NCI-H446 treated with DMSO at 0.1 percent for 48 hours (cell line): ENCODE results near the gene AP2A2.

Experiments used
- DNase-seq: peaks from one replicate; lab custom pipeline; 2025; lab: John Stamatoyannopoulos, UW

The AP2A2 gene

GRCh38 chr11:898540-899190, 27.0 kb upstream of the AP2A2 start:
- no peak for DNase-seq

DNA sequence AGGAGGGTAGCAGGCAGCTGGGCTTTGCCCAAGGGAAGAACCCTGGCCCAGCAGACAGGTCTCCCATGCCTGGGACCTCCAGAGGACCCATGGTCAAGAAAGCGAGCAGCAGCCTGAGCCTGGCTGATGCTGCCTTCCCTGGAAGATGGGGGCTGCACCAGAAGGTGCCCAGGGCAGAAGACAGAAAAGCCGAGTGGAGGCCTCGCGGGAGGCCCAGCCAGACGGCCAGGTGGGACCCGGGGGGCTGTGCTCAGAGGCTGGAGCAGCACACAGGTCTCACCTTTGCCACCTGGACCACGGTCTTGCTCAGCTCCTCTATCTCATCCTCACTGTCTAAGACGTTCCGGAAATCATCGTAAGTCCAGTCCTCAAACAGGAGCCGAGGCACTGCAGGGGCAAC, 25.9 kb upstream of the AP2A2 start:
- DNase-seq: no peak

- DNase-seq: no peak
These were observed 25.1 kb upstream of the AP2A2 start for GRCh38 chr11:900545-900944.

- no peak for DNase-seq
These were observed 24.1 kb upstream of the AP2A2 start for GRCh38 chr11:901452-902061.

DNA sequence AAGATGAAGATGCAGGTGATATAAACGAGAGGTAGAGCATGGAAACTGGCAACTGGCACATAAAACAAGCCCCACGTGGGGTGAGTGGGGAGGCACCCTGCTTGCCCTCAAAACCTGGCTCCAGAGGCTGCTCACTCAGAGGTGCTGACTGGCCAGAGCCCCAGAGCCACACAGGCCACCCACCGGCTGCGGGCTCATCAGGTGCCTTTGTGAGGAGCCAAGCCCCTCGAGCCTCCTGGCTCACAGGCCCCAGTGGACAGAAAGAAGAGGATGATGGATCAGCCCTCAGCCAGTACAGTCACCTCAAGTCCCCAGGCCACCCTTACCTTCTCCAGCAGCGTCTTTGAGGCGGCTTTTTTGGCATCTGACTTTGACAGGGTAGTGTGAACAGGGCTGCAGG, 21.3 kb upstream of the AP2A2 start:
- DNase-seq: no peak

- no peak for DNase-seq
These were observed 19.7 kb upstream of the AP2A2 start for GRCh38 chr11:905952-906351.

GRCh38 chr11:907668-908067, 18.0 kb upstream of the AP2A2 start:
- no peak for DNase-seq

GRCh38 chr11:908273-908672, 17.4 kb upstream of the AP2A2 start:
- DNase-seq: no peak

DNA sequence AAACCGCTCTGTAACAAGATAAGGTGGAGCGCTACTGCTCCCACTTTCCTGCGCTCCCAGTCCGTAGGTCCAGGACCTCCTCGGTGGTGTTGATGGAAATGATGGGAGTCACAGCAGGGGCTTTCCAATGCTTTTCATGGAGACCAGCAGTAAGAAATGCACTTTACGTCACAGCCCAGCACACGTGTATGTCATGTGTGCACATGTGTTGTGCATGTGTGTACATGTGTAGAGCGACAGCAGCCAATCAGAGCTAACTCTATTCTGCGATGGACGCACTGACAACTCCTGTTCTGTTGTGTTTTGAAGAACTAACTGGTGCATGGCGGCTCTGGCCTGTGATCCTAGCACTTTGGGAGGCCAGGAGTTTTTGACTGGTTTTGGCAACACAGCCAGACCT, 16.3 kb upstream of the AP2A2 start:
- DNase-seq: no peak

DNA sequence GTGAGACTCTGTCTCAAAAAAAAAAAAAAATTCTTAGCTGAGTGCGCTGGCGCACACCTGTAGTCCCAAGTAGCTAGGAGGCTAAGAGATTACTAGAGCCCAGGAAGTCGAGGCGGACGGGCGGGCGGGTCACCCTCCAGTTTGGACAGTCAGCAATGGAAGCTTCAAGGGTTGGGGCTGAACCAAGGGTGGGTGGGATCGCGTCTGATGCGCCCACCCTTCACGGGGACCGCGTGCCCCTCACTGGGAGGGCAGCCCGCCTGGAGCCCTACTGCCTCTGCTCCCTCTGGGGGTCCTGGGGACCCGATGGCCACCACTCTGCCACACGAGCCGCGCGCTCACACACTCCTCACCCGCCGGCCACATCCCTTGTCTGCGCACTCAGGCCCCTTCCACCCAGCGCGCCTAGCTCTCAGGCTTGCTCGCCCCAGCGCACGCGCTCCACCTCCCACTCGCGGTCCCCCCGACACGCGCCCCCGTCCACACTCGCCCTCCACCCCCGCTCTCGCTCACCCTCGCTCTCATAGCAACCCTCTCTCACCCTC, 15.6 kb upstream of the AP2A2 start:
- no peak for DNase-seq

DNA sequence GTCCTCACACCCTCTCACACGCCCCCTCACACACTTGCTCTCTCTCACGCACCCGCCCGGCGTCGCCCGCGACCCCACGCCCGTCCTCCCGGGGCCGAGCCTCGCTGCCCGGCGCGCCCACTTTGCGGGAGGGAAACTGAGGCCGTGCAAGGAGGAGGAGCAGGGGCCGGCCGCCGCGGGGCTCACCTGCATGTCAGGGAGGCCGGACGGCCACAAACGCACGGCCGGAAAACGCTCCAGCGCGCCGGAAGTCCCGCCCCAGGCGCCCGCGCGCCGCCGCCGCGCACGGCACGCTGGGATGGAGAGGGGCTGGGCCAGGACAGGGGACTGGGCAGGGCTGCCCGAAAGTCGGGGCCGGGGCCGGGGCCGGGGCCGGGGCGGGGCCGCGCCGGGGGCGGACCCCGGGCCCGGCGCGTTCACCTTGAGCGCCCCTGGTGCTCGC, 15.1 kb upstream of the AP2A2 start, which contains the start of gene CHID1:
Gene CHID1 (minus strand): TSS at position 222 of the 442 bp plus-strand sequence. CDS start 5,994 bp downstream, outside the sequence.
- peak; percentile 71 for DNase-seq

- DNase-seq: no peak
These were observed 14.4 kb upstream of the AP2A2 start for GRCh38 chr11:911031-911889.

DNA sequence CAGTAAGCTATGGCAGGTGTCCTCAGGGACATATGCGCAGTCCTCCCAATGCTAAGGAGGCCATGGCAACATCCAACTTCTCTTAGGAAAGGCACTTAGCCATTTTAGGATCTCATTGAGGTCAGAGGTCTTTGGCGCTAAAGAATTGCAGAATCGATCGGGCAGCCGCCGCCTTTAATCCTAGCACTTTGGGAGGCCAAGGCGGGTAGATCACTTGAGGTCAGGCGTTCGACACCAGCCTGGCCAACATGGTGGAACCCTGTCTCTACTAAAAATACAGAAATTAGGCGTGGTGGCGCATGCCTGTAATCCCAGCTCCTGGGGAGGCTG, 13.8 kb upstream of the AP2A2 start:
- DNase-seq: no peak

DNA sequence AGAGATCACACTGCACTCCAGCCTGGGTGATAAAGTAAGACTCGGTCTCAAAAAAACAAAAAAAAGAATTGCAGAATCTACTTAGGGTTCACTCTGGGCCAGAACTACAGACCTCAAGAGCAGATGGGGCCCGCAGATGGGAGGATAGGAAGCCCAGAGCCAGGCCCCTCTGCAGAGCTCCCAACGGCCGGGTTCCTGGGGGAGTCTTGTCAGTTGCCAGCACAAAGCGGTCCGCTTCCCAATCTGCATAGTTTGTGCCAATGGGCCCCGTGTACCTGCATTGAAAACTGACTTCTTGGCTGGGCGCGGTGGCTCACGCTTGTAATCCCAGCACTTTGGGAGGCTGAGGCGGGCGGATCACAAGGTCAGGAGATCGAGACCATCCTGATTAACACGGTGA, 13.4 kb upstream of the AP2A2 start:
- no peak for DNase-seq

DNA sequence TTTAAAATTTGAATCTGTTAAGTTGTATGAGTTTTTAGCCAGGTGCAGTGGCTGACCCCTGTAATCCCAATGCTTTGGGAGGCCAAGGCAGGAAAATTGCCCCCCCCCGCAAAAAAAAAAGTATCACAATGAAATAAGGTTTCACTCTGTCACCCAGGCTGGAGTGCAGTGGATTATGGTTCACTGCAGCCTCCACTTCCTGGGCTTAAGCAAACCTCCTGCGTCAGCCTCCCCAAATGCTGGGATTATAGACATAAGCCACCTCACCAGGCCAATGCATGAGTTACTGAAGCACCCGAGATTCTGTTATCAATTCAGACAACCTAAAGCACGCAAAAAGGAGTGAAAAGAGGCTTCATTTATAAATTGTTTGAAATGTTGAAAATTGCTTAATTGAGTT, 12.6 kb upstream of the AP2A2 start:
- DNase-seq: no peak

DNA sequence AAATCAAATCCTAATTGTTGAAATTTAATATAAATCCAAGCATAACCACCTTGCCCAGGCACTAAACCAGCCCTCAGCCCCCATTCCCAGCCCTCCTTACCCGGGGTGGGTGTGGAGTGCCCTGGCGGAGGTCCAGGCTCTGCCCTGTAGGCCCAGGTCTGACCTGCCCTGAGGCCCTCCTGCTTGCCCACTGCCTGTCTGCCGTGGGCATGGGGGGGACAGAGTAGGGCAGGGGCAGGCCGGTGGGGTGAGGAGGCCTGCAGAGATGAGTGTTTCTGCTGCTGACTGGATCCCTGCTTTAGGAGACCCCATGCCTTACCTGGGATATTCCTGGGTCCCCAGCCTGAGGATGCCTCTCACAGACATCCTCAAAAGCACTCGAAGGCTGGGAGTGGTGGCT, 11.5 kb upstream of the AP2A2 start:
- no peak for DNase-seq

GRCh38 chr11:914747-915501, 10.7 kb upstream of the AP2A2 start:
- DNase-seq: no peak

DNA sequence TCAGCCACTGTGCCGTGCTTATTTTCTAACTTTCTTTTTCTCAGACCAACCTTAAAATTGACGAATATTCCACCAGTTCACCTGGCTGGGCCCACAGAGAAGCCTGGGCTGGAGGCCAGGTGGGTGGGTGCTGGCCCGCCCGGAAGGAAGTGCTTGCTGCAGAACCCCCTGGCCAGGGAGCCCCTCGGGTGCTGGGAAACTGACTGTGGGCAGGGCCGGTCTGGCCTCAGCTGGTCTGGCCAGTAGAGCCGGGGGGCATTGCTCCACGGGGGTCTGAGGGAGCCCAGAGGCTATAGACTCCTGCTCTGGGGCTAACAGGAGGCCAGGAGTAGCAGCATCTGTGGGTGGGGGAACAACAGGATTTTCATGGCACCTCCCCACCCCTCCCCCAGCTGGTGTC, 8.2 kb upstream of the AP2A2 start:
- no peak for DNase-seq

- DNase-seq: no peak
These were observed 3.6 kb upstream of the AP2A2 start for GRCh38 chr11:921921-922678.

GRCh38 chr11:923691-924405, 1.8 kb upstream of the AP2A2 start:
- DNase-seq: no peak
